Thoracic aorta (tissue), 2 donors: Measurements from ENCODE around the gene RPTOR. TPM values are rescaled to one million over a fixed set of nuclear protein-coding genes. Genes with fewer than 3 reads are reported as not detected.

Source experiments
- ATAC-seq: fragments of 150-250 bp; one replicate; pipeline ENCODE4 v1.8.0; 2017; ENCODE audit warnings: low read depth; ENCODE audit not compliant: insufficient number of reproducible peaks, low FRiP score
- DNase-seq: peaks from one replicate; pipeline ENCODE4 v3.0.0-alpha.2; 2020; ENCODE audit warnings: low spot score
- H3K27ac ChIP-seq, 2 donors: fragments of 200-600 bp; sonication (generic); 1 replicate in 1 of 2; 2 replicates in 1 of 2; pipeline ENCODE4 v1.5.1; 2016; ENCODE audit warnings: mild to moderate bottlenecking in 2 of 2, moderate library complexity in 2 of 2
- H3K27me3 ChIP-seq: fragments of 200-600 bp; sonication (generic); replicated peaks from 2 replicates; pipeline ENCODE4 v1.6.0; 2016; ENCODE audit warnings: mild to moderate bottlenecking; ENCODE audit not compliant: insufficient read depth
- H3K36me3 ChIP-seq: fragments of 200-600 bp; sonication (generic); one replicate; pipeline ENCODE4 v1.5.1; 2016
- H3K4me1 ChIP-seq, 2 donors: fragments of 200-600 bp; sonication (generic); 1 replicate in 1 of 2; 2 replicates in 1 of 2; pipeline versions ENCODE4 v1.5.1 to v1.6.0; 2016; ENCODE audit warnings: low read depth in 2 of 2, mild to moderate bottlenecking in 1 of 2; ENCODE audit not compliant: control insufficient read depth in 1 of 2
- H3K4me3 ChIP-seq: fragments of 200-600 bp; sonication (generic); 2 replicates; pipeline ENCODE4 v1.5.1; 2016; ENCODE audit warnings: mild to moderate bottlenecking
- H3K9me3 ChIP-seq: fragments of 200-600 bp; sonication (generic); 2 replicates; pipeline ENCODE4 v1.5.1; 2016
- total RNA-seq, 2 donors: library from RNA; depleted of rRNA; stranded (reverse); fragments of >200 nt; gene quantifications; one replicate each; pipeline versions ENCODE4 v1.1.0 to v1.2.3, GENCODE V29; 2016
- TF ChIP-seq, protein P1 (sequence below): fragments of 200-600 bp; sonication (generic); IDR thresholded peaks from one replicate; pipeline ENCODE4 v1.5.1; 2019; ENCODE audit warnings: antibody characterized with exemption

The RPTOR gene
- total RNA-seq, 2 donors from 2014 or later = 42.0 to 47.4 TPM

DNA sequence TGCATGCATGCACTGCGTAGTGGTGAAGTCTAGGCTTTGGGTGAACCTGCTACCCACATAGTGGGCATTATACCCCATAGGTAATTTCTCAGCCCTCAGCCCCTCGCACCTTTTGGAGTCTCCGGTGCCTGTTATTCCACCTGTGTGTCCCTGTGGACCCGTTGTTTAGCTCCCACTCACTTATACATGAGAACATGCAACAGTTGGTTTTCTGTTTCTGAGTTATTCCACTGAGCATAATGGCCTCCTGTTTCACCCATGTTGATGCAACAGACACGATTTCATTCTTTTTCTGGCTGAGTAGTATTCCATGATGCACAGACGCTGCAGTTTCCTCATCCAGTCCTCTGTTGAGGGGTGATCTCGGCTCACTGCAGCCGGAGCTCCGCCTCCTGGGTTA lies 305.5 kb downstream of the RPTOR start:
- Histone ChIP-seq H3K36me3 (no peaks in the 10 kb centered on the region), H3K4me3 (no peak overlapping the region), H3K9me3 (no peaks in the 10 kb centered on the region), H3K27ac (no peak overlapping the region), H3K27me3 (no peaks in the 10 kb centered on the region), H3K4me1 (no peaks in the 10 kb centered on the region)
- DNase-seq (no peak), ATAC-seq (no peak)
- TF ChIP-seq, protein P1, sequence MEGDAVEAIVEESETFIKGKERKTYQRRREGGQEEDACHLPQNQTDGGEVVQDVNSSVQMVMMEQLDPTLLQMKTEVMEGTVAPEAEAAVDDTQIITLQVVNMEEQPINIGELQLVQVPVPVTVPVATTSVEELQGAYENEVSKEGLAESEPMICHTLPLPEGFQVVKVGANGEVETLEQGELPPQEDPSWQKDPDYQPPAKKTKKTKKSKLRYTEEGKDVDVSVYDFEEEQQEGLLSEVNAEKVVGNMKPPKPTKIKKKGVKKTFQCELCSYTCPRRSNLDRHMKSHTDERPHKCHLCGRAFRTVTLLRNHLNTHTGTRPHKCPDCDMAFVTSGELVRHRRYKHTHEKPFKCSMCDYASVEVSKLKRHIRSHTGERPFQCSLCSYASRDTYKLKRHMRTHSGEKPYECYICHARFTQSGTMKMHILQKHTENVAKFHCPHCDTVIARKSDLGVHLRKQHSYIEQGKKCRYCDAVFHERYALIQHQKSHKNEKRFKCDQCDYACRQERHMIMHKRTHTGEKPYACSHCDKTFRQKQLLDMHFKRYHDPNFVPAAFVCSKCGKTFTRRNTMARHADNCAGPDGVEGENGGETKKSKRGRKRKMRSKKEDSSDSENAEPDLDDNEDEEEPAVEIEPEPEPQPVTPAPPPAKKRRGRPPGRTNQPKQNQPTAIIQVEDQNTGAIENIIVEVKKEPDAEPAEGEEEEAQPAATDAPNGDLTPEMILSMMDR = no peak

DNA sequence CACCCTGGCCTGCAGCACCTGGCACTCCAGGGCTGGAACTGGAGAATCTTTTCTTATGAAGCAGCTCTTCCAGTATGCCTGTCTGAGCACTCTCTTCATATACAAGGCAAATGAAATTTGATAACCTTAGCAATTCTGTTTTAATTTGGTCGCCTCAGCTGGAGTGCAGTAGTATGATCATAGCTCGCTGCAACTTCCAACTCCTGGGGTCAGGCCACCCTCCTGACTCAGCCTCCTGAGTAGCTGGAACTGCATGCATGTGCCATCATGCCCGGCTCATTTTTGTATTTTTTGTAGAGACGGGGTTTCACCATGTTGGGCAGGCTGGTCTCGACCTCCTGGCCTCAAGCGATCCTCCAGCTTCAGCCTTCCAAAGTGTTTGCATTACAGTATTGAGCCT lies 306.2 kb downstream of the RPTOR start:
- no peak overlapping the region for H3K4me3 ChIP-seq
- peaks cover 2% of the 10 kb centered on the region in 2 donors for H3K4me1 ChIP-seq
- no peaks in the 10 kb centered on the region for H3K27me3 ChIP-seq
- no peaks in the 10 kb centered on the region for H3K9me3 ChIP-seq
- DNase-seq (no peak), ATAC-seq (no peak)
- H3K27ac ChIP-seq = no peak overlapping the region
- H3K36me3 ChIP-seq = no peaks in the 10 kb centered on the region
- TF ChIP-seq, protein P1 = no peak

- no peak for ATAC-seq
- Histone ChIP-seq H3K9me3 (no peaks in the 10 kb centered on the region), H3K27me3 (no peaks in the 10 kb centered on the region), H3K4me3 (no peak overlapping the region), H3K4me1 (peaks cover 7 to 8% of the 10 kb centered on the region in 2 donors), H3K36me3 (no peaks in the 10 kb centered on the region), H3K27ac (no peak overlapping the region)
- TF ChIP-seq, protein P1 = no peak
- no peak for DNase-seq
These were observed 306.8 kb downstream of the RPTOR start for GRCh38 chr17:80851277-80851925.

DNA sequence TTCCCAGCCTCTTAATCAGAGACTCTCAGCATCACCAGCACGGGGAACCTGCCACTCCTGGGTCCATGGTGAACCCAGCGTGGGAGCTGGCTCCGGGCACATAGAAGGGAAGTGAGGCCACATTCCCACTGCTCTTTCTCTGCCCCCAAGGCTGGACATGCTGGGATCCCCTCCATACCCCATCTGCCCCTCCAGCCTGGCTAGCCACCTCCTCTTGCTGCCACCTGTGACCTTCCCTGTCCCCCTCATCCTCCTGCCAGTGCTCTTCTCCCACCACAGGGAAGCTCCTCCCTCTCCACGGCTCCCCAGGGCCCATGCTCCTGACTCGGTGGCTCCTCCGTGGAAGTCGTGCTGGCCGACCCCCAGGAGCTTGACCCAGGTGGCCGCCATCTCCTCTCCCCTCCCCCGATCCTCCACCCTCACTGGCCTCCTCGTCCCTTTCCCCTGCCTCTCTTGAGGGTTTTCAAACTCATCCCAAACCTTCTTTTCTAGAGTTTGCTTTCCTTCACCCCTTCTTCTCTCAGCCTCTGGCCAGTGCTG lies 307.9 kb downstream of the RPTOR start:
- Histone ChIP-seq H3K36me3 (no peaks in the 10 kb centered on the region), H3K4me1 (peaks cover 10 to 14% of the 10 kb centered on the region in 2 donors), H3K9me3 (no peaks in the 10 kb centered on the region), H3K4me3 (no peak overlapping the region), H3K27ac (no peak overlapping the region), H3K27me3 (no peaks in the 10 kb centered on the region)
- ATAC-seq = no peak
- TF ChIP-seq, protein P1 = no peak
- no peak for DNase-seq

DNA sequence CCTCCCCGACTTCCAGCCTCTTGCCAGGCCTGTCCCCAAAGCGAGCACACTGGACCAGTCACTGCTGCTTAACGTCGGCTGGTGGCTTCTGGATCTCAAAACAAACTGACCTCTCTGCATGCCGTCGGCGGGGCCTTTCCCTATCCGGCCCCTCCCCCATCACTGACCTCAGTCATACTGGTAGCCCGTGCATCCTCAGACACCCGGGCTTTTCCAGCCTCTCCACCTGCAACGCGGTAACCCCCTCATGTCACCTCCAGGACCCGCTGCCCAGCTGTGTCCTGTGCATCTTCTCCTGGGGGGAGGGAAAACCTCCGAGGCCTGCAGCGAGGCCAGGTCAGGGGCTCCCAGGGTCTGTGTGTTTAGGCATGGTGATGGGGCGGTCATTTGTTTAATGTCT lies 308.4 kb downstream of the RPTOR start:
- H3K27me3 ChIP-seq = no peaks in the 10 kb centered on the region
- peaks cover 10 to 14% of the 10 kb centered on the region in 2 donors for H3K4me1 ChIP-seq
- no peaks in the 10 kb centered on the region for H3K9me3 ChIP-seq
- no peak for DNase-seq
- H3K36me3 ChIP-seq = no peaks in the 10 kb centered on the region
- no peak for ATAC-seq
- H3K27ac ChIP-seq = no peak overlapping the region
- TF ChIP-seq, protein P1 = no peak
- H3K4me3 ChIP-seq = no peak overlapping the region
